ENCODE measurements around the gene SRGAP3. TPM values are rescaled to one million over a fixed set of nuclear protein-coding genes. Genes with fewer than 3 reads are reported as not detected.

Gene SRGAP3
- total RNA-seq, 2 donors from 2014 or later: 5.7 to 6.1 TPM

- no peaks in the 10 kb centered on the region for H3K4me1 ChIP-seq
- no peaks in the 10 kb centered on the region for H3K9me3 ChIP-seq
- DNase-seq: no peak
- no peak overlapping the region for H3K27ac ChIP-seq
- no peak overlapping the region for H3K4me3 ChIP-seq
- intact Hi-C loops (cut with DNase I): no loop called here
- H3K9ac ChIP-seq (ENCODE audit: low read depth in 2 of 2, low read length in 2 of 2): no peak overlapping the region
- H3K27me3 ChIP-seq: no peaks in the 10 kb centered on the region
- no peaks in the 10 kb centered on the region for H3K36me3 ChIP-seq
- TF ChIP-seq CTCF (IDR thresholded peaks at IDR 0.05): no peak
These were observed 76.0 kb downstream of the SRGAP3 start for GRCh38 chr3:9173445-9173844.

GRCh38 chr3:9172851-9173321, 76.6 kb downstream of the SRGAP3 start:
- Histone ChIP-seq H3K27ac (no peak overlapping the region), H3K36me3 (no peaks in the 10 kb centered on the region), H3K9ac (ENCODE audit: low read depth in 2 of 2, low read length in 2 of 2) (no peak overlapping the region), H3K9me3 (no peaks in the 10 kb centered on the region), H3K4me1 (no peaks in the 10 kb centered on the region), H3K27me3 (no peaks in the 10 kb centered on the region), H3K4me3 (no peak overlapping the region)
- intact Hi-C loops (cut with DNase I): no loop called here
- TF ChIP-seq CTCF (IDR thresholded peaks at IDR 0.05): no peak
- DNase-seq: no peak

GRCh38 chr3:9170851-9171160, 78.6 kb downstream of the SRGAP3 start:
- Histone ChIP-seq H3K27ac (no peak overlapping the region), H3K9me3 (no peaks in the 10 kb centered on the region), H3K4me3 (no peak overlapping the region), H3K9ac (ENCODE audit: low read depth in 2 of 2, low read length in 2 of 2) (no peak overlapping the region), H3K27me3 (no peaks in the 10 kb centered on the region), H3K4me1 (no peaks in the 10 kb centered on the region), H3K36me3 (no peaks in the 10 kb centered on the region)
- no peak for DNase-seq
- intact Hi-C loops (cut with DNase I): no loop called here
- TF ChIP-seq CTCF (IDR thresholded peaks at IDR 0.05): no peak

- TF ChIP-seq CTCF (IDR thresholded peaks at IDR 0.05): no peak
- H3K9me3 ChIP-seq: no peaks in the 10 kb centered on the region
- no peak for DNase-seq
- H3K36me3 ChIP-seq: no peaks in the 10 kb centered on the region
- no peaks in the 10 kb centered on the region for H3K4me1 ChIP-seq
- intact Hi-C loops (cut with DNase I): no loop called here
- H3K4me3 ChIP-seq: no peak overlapping the region
- no peak overlapping the region for H3K27ac ChIP-seq
- no peak overlapping the region for H3K9ac ChIP-seq (ENCODE audit: low read depth in 2 of 2, low read length in 2 of 2)
- no peaks in the 10 kb centered on the region for H3K27me3 ChIP-seq
These were observed 79.2 kb downstream of the SRGAP3 start for GRCh38 chr3:9169956-9170850.

GRCh38 chr3:9169326-9169725, 80.1 kb downstream of the SRGAP3 start:
- H3K4me1 ChIP-seq: no peaks in the 10 kb centered on the region
- no peak overlapping the region for H3K9ac ChIP-seq (ENCODE audit: low read depth in 2 of 2, low read length in 2 of 2)
- no peak overlapping the region for H3K4me3 ChIP-seq
- H3K27ac ChIP-seq: no peak overlapping the region
- no peaks in the 10 kb centered on the region for H3K27me3 ChIP-seq
- no peaks in the 10 kb centered on the region for H3K36me3 ChIP-seq
- no peaks in the 10 kb centered on the region for H3K9me3 ChIP-seq
- DNase-seq: no peak
- intact Hi-C loops (cut with DNase I): no loop called here
- TF ChIP-seq CTCF (IDR thresholded peaks at IDR 0.05): no peak

Measured in colonic mucosa (tissue), 4 donors.